ENCODE results near the gene SORT1. TPM values are rescaled to one million over a fixed set of nuclear protein-coding genes. Genes with fewer than 3 reads are reported as not detected.
"Not testable (repeated sequence)": the region's sequence is repeated elsewhere in the genome, so short reads cannot be mapped to it uniquely, and the experiment has no call there.

Gene SORT1
- total and polyA plus RNA-seq, 2 experiments from 2014 or later = 25.0 to 27.6 TPM

DNA sequence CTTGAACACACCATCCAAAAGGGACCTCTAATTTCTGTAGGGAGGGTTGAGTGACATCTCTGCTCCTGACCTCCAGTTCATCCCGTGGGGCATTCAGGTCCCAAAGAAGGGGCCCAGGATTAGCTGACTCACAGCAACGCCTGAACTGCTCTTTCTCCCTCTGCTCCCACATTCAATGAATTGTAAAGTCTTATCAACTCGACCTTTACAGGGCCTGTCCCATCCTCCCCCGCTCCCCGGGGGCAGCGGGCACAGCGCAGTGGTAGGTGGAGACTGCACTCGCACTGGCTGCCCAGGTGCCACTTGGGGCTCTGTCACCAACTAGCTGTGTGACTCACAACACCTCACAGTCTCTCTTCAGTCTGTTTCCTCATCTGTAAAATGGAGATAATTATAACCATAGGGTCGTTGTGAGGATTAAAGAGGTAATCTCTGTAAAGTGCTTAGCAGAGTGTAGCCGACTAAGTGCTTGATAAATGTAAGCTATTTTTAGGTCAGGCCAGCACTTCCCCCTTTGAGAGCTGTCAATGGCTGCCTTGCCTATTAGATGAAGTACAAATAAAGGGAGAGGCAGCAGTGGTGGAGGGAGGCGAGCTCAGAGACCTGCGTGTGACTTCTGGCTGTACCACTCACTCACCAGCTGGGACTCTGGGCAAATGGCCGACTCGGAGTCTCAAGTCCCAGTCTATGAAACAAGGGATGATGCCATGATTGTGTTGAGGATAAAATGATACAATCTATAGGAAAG is 90.3 kb downstream of the SORT1 start:
- H3K4me3 ChIP-seq = no peak overlapping the region
- TF ChIP-seq, protein P1, sequence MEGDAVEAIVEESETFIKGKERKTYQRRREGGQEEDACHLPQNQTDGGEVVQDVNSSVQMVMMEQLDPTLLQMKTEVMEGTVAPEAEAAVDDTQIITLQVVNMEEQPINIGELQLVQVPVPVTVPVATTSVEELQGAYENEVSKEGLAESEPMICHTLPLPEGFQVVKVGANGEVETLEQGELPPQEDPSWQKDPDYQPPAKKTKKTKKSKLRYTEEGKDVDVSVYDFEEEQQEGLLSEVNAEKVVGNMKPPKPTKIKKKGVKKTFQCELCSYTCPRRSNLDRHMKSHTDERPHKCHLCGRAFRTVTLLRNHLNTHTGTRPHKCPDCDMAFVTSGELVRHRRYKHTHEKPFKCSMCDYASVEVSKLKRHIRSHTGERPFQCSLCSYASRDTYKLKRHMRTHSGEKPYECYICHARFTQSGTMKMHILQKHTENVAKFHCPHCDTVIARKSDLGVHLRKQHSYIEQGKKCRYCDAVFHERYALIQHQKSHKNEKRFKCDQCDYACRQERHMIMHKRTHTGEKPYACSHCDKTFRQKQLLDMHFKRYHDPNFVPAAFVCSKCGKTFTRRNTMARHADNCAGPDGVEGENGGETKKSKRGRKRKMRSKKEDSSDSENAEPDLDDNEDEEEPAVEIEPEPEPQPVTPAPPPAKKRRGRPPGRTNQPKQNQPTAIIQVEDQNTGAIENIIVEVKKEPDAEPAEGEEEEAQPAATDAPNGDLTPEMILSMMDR (IDR thresholded peaks at IDR 0.05; ENCODE audit: low read depth, low read length) = no peak
- H3K4me1 ChIP-seq (ENCODE audit: low read depth) = peaks cover 31% of the 10 kb centered on the region
- no peaks in the 10 kb centered on the region for H3K9me3 ChIP-seq (ENCODE audit: low read depth)
- no peaks in the 10 kb centered on the region for H3K36me3 ChIP-seq
- H3K27ac ChIP-seq = peak overlapping the region; percentile 76
- peak in 1 of 2 donors; percentile 89 for DNase-seq (ENCODE audit: low read depth in 1 of 2, low spot score in 1 of 2)
- H3K27me3 ChIP-seq = peaks cover 14% of the 10 kb centered on the region

- peak within 1 kb of the TSS; percentile 76 for H3K27ac ChIP-seq
- peaks cover 14% of the 10 kb centered on the region for H3K27me3 ChIP-seq
- H3K9me3 ChIP-seq (ENCODE audit: low read depth) = no peaks in the 10 kb centered on the region
- TF ChIP-seq, protein P1 (IDR thresholded peaks at IDR 0.05; ENCODE audit: low read depth, low read length) = no peak
- no peak for DNase-seq (ENCODE audit: low read depth in 1 of 2, low spot score in 1 of 2)
- no peaks in the 10 kb centered on the region for H3K36me3 ChIP-seq
- H3K4me1 ChIP-seq (ENCODE audit: low read depth) = peaks cover 31% of the 10 kb centered on the region
- no peak within 1 kb of the TSS for H3K4me3 ChIP-seq
Observed at GRCh38 chr1:109306832-109307273, 90.9 kb downstream of the SORT1 start, which contains the start of gene MYBPHL. Gene MYBPHL (minus strand): TSS chr1:109307011. CDS start chr1:109306991, 20 bp downstream.

DNA sequence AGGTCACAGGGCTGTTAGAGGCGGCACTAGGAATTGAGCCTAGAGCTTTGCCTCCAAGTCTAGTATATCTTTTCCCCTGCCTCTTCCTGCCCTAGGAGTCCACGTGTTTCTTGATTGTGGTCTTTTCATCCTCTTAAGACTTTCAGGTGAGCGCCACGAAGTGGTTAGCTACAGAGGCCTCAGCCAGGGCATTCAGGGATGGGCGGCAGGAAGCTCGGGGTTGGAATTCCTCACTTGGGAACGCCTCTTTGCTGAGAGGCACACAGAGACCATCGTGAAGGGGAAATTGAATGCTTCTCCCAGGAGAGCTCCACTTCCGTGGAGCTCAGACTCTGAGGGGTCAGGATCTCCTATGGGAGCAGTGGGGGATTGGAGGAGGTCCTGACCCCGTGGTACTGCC is 91.7 kb downstream of the SORT1 start:
- H3K36me3 ChIP-seq = not testable (repeated sequence)

GRCh38 chr1:109304226-109304920 is 93.3 kb downstream of the SORT1 start:
- Histone ChIP-seq H3K4me1 (ENCODE audit: low read depth) (peaks cover 40% of the 10 kb centered on the region), H3K36me3 (no peaks in the 10 kb centered on the region), H3K27me3 (peaks cover 14% of the 10 kb centered on the region), H3K9me3 (ENCODE audit: low read depth) (no peaks in the 10 kb centered on the region), H3K27ac (no peak overlapping the region), H3K4me3 (no peak overlapping the region)
- no peak for DNase-seq (ENCODE audit: low read depth in 1 of 2, low spot score in 1 of 2)
- TF ChIP-seq, protein P1 (IDR thresholded peaks at IDR 0.05; ENCODE audit: low read depth, low read length) = no peak

More for the DNA sequence above, 91.7 kb downstream of the SORT1 start:
- not testable (repeated sequence) for H3K9me3 ChIP-seq (ENCODE audit: low read depth); H3K4me3 ChIP-seq; H3K27ac ChIP-seq
- H3K27me3 ChIP-seq = peaks cover 14% of the 10 kb centered on the region
- H3K4me1 ChIP-seq (ENCODE audit: low read depth) = peaks cover 32% of the 10 kb centered on the region
- peak in 1 of 2 donors; percentile 28 for DNase-seq (ENCODE audit: low read depth in 1 of 2, low spot score in 1 of 2)

GRCh38 chr1:109301874-109302273 is 95.8 kb downstream of the SORT1 start:
- TF ChIP-seq, protein P1 (IDR thresholded peaks at IDR 0.05; ENCODE audit: low read depth, low read length) = no peak
- Histone ChIP-seq H3K4me3 (no peak overlapping the region), H3K27ac (no peak overlapping the region), H3K36me3 (no peaks in the 10 kb centered on the region), H3K27me3 (peaks cover 14% of the 10 kb centered on the region), H3K9me3 (ENCODE audit: low read depth) (no peaks in the 10 kb centered on the region), H3K4me1 (ENCODE audit: low read depth) (peaks cover 31% of the 10 kb centered on the region)
- no peak for DNase-seq (ENCODE audit: low read depth in 1 of 2, low spot score in 1 of 2)
